C4-2B (cell line): ENCODE data around the gene ARSA.

Source experiments
- H3K27ac ChIP-seq: fragments of 450-650 bp; 2 replicates; pipeline ENCODE4 v1.5.1; 2017
- ZFX ChIP-seq: fragments of 450-650 bp; IDR thresholded peaks from 2 replicates; pipeline ENCODE4 v1.6.1; 2017
- TF ChIP-seq, protein P1 (sequence below): fragments of 450-650 bp; conservative IDR thresholded peaks from 2 replicates; pipeline ENCODE4 v1.5.1; 2017; ENCODE audit warnings: mild to moderate bottlenecking

The ARSA gene

GRCh38 chr22:50603511-50604255 is 24.3 kb downstream of the ARSA start:
- H3K27ac ChIP-seq = no peak overlapping the region
- no peak for TF ChIP-seq ZFX

DNA sequence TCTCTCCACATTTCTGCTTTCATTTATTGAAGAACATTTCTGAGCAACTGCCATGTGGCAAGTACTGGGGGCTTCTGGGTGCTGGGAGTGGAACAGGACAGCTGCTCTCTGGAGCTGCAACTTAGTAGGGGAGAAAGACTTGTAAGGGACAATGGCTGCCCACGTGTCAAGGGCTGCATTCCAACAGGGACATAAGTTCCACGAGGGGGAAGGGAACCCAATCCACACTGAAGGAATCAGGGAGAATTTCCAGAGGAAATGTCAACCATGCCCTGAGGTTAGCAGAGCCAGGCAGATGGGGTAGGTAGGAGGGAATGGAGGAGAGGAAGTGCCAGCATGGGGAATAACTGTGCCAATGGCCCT is 25.6 kb downstream of the ARSA start:
- no peak overlapping the region for H3K27ac ChIP-seq
- TF ChIP-seq ZFX = no peak
- TF ChIP-seq, protein P1, sequence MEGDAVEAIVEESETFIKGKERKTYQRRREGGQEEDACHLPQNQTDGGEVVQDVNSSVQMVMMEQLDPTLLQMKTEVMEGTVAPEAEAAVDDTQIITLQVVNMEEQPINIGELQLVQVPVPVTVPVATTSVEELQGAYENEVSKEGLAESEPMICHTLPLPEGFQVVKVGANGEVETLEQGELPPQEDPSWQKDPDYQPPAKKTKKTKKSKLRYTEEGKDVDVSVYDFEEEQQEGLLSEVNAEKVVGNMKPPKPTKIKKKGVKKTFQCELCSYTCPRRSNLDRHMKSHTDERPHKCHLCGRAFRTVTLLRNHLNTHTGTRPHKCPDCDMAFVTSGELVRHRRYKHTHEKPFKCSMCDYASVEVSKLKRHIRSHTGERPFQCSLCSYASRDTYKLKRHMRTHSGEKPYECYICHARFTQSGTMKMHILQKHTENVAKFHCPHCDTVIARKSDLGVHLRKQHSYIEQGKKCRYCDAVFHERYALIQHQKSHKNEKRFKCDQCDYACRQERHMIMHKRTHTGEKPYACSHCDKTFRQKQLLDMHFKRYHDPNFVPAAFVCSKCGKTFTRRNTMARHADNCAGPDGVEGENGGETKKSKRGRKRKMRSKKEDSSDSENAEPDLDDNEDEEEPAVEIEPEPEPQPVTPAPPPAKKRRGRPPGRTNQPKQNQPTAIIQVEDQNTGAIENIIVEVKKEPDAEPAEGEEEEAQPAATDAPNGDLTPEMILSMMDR = no peak

DNA sequence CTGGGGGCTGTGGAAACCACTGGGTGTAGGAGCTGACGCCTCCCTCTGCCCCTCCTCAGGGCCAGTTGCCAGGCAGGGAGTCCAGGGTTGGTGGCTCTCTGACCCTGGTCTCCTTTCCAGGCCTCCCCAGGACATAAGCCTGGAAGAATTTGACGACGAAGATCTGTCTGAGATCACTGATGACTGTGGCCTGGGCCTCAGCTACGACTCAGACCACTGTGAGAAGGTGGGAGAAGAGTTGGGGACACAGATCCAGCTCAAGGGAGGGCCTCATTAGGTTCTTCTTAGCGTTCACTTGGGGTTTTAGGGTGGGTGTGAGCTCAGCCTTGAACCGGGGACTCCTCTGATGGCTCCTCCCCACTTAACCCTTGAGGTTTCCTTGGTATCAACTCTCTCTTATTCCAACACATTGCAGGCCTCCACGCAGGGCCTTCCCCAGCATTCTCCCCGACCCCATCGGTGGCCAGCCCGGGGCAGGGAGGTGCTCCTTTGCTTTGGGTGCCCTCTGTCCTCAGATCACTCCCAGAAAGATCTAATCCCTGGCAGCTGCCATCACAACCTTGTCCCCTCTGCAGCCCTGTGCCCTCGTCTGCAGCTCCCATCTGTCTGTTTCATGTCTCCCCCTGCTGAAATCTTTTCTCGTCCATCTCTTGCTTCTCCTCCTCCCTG is 26.1 kb downstream of the ARSA start:
- no peak overlapping the region; the same call in 1 of the 2 replicates for H3K27ac ChIP-seq

DNA sequence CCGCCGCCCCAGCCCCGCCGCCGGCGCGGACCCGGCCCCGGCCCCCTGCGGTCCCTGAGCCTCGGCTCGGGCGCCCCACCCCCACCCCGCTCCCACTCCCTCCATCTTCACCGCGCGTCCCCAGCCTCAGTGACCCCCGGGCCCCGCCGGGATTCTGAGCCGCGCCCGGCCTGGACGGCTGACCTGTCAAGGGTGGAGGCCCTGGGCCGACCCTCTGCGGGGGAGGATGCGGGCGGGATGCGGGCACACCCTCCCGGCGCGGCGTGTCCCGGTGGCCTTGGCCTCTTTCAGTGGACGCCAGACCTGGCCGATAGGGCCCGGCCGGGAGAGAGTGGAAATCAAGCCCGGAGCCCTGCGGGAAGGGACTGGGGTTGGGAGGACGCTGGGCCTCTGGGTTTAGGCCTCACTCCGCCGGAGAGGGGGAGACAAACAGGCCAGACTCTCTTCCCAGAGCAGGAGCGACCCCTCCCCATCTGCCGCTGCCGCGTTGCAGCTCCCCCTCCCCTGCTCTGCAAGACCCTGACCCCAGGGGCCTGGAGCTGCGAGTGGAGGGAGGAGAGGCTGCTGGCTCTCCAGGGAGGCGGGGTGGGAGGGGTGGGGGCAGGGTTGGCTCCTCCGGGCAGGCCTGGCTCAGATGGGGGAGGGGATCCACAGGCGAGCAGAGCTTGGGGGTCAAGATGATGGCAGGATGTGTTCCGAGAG is 26.8 kb downstream of the ARSA start:
- peak overlapping the region; percentile 64 for H3K27ac ChIP-seq
- TF ChIP-seq, protein P1 = no peak
- peak; percentile 56; the same call in 1 of the 2 replicates for TF ChIP-seq ZFX

More for the DNA sequence above, 26.1 kb downstream of the ARSA start:
- TF ChIP-seq, protein P1 = no peak
- no peak for TF ChIP-seq ZFX

GRCh38 chr22:50600538-50600937 is 27.4 kb downstream of the ARSA start, which contains the start of gene MAPK8IP2:
Gene MAPK8IP2, plus strand, starts transcription at chr22:50600793. Its CDS starts 26 bp downstream, at chr22:50600819.
- peak within 1 kb of the TSS; percentile 64 for H3K27ac ChIP-seq
- TF ChIP-seq, protein P1 = no peak
- no peak for TF ChIP-seq ZFX

DNA sequence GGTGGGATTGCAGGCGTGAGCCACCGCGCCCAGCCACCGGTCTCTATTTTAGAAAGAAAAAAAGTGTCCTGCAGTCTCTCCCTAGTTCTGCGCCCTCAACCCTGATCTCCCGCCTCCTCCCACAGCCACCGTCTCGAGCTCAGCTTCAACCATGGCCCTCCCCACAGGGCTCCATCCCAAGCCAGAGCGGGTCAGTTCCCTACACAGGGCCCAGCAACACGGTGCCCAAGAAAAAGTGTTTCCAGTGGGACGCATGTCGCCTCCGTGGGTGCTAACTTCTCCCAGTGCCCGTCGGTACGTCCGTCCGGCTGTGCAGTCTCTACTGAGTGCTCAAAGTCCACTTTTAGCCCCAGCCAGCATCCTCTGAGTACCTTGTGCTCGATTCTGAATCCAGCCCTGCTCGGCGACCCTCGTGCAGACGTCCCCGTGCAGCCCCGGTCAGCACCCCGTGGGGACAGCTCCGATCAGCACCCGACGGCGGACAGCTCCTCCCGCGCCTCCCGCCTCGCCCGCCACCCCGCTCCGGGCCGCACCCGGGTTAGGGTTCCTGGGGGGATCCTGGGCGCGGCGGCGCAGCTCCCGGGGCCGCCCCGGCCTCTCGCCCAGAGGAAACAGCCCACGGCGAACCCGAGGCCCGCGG is 28.0 kb downstream of the ARSA start:
- no peak for TF ChIP-seq ZFX
- TF ChIP-seq, protein P1 = no peak
- peak overlapping the region; percentile 64; the same call in 1 of the 2 replicates for H3K27ac ChIP-seq

GRCh38 chr22:50597097-50597496 is 30.9 kb downstream of the ARSA start:
- H3K27ac ChIP-seq = no peak overlapping the region
- TF ChIP-seq ZFX = no peak
- TF ChIP-seq, protein P1 = no peak
